ENCODE results near the gene WDR18. TPM values are rescaled to one million over a fixed set of nuclear protein-coding genes. Genes with fewer than 3 reads are reported as not detected.
"Not testable (repeated sequence)": the region's sequence is repeated elsewhere in the genome, so short reads cannot be mapped to it uniquely, and the experiment has no call there.

WDR18 gene
- total RNA-seq, 1 experiment from 2014 or later, result 43.3 TPM

GRCh38 chr19:955803-956765 lies 28.1 kb upstream of the WDR18 start:
- Mint-ChIP-seq H3K36me3 (ENCODE audit: insufficient read depth, unreplicated experiment) (peaks cover 5% of the 10 kb centered on the region), H3K4me3 (ENCODE audit: low read depth, unreplicated experiment) (peak overlapping the region; percentile 45), H3K4me1 (ENCODE audit: low read depth, unreplicated experiment) (no peaks in the 10 kb centered on the region), H3K27me3 (ENCODE audit: unreplicated experiment) (peaks cover 36% of the 10 kb centered on the region), H3K27ac (ENCODE audit: unreplicated experiment) (no peak overlapping the region), H3K9me3 (ENCODE audit: low read depth, unreplicated experiment) (no peaks in the 10 kb centered on the region)
- BruUV-seq (replicated peaks), result no TSS peak
- CTCF ChIA-PET, result interaction anchor here (0.5 to 0.6 kb wide), 2 partner anchors 16 to 20 kb away, joined by 3 read pairs; no protein-coding TSS in a partner anchor
- TF ChIP-seq CTCF (IDR thresholded peaks at IDR 0.05; ENCODE audit: unreplicated experiment), result no peak
- intact Hi-C loops (cut with micrococcal nuclease; ENCODE audit: unreplicated experiment), result no loop called here
- DNase-seq, result peak; percentile 65

DNA sequence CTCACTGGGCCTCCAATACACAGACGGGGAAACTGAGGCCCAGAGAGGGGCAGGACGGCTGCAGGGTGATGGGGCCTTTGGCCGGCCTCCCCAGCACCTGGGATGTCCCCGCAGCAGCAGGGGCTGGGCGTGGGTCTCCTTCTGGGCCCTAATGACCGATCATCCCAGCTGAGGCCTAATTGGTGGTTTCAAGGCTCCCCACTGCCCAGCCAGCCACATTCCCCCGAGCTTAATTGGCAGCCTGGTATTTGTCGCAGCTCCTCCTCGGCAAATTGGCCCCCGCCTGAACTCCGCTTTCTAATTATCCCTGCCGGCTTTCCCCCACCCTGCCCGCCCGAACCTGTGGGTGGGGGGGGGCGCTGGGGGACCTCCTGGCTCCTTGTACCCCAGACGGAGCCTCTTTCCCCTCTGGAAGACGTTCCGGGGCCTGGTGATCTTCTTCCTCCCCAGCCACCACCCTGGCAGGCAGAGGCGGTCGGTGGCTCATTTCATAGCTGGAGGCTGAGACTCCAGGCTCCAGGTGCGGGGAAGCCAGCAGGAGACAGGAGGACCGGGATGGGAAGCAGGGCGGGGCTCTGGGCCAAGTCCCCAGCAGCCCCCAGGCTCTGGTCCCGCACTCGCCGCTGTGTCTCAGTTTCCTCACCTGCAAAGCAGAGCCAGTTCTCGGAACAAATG lies 27.2 kb upstream of the WDR18 start:
- intact Hi-C loops (cut with micrococcal nuclease; ENCODE audit: unreplicated experiment), result no loop called here
- TF ChIP-seq CTCF (IDR thresholded peaks at IDR 0.05; ENCODE audit: unreplicated experiment), result no peak
- Mint-ChIP-seq H3K4me3 (ENCODE audit: low read depth, unreplicated experiment) (peak overlapping the region; percentile 45), H3K27me3 (ENCODE audit: unreplicated experiment) (peaks cover 42% of the 10 kb centered on the region), H3K4me1 (ENCODE audit: low read depth, unreplicated experiment) (peaks cover 1% of the 10 kb centered on the region), H3K36me3 (ENCODE audit: insufficient read depth, unreplicated experiment) (peaks cover 5% of the 10 kb centered on the region), H3K9me3 (ENCODE audit: low read depth, unreplicated experiment) (no peaks in the 10 kb centered on the region), H3K27ac (ENCODE audit: unreplicated experiment) (no peak overlapping the region)
- CTCF ChIA-PET, result interaction anchor here (0.5 kb wide), 1 partner anchor 19 kb away, joined by 3 read pairs; no protein-coding TSS in a partner anchor
- DNase-seq, result no peak
- BruUV-seq (replicated peaks), result no TSS peak

- BruUV-seq (replicated peaks); intact Hi-C loops (cut with micrococcal nuclease; ENCODE audit: unreplicated experiment); H3K4me3 Mint-ChIP-seq (ENCODE audit: low read depth, unreplicated experiment); H3K27ac Mint-ChIP-seq (ENCODE audit: unreplicated experiment); H3K4me1 Mint-ChIP-seq (ENCODE audit: low read depth, unreplicated experiment); CTCF ChIA-PET; DNase-seq; H3K36me3 Mint-ChIP-seq (ENCODE audit: insufficient read depth, unreplicated experiment); H3K9me3 Mint-ChIP-seq (ENCODE audit: low read depth, unreplicated experiment): not testable (repeated sequence)
- peaks cover 48% of the 10 kb centered on the region for H3K27me3 Mint-ChIP-seq (ENCODE audit: unreplicated experiment)
These were observed 26.6 kb upstream of the WDR18 start for GRCh38 chr19:957578-957977.

GRCh38 chr19:958967-959855 lies 24.9 kb upstream of the WDR18 start:
- Mint-ChIP-seq H3K27ac (ENCODE audit: unreplicated experiment) (no peak overlapping the region), H3K27me3 (ENCODE audit: unreplicated experiment) (peaks cover 54% of the 10 kb centered on the region), H3K36me3 (ENCODE audit: insufficient read depth, unreplicated experiment) (peaks cover 5% of the 10 kb centered on the region), H3K4me1 (ENCODE audit: low read depth, unreplicated experiment) (peaks cover 8% of the 10 kb centered on the region), H3K9me3 (ENCODE audit: low read depth, unreplicated experiment) (no peaks in the 10 kb centered on the region), H3K4me3 (ENCODE audit: low read depth, unreplicated experiment) (no peak overlapping the region)
- intact Hi-C loops (cut with micrococcal nuclease; ENCODE audit: unreplicated experiment), result no loop called here
- no peak for DNase-seq
- BruUV-seq (replicated peaks), result no TSS peak
- TF ChIP-seq CTCF (IDR thresholded peaks at IDR 0.05; ENCODE audit: unreplicated experiment), result no peak
- CTCF ChIA-PET, result no interaction called here

Measured in Calu3 (cell line).